NCI-H524 (cell line): ENCODE measurements around the gene NOLC1.
"Not testable (repeated sequence)": the region's sequence is repeated elsewhere in the genome, so short reads cannot be mapped to it uniquely, and the experiment has no call there.

Source experiments
- DNase-seq, 2 experiments: peaks; one replicate each; lab custom pipeline; 2025; lab: John Stamatoyannopoulos, UW

NOLC1 gene

GRCh38 chr10:102153093-102153620, 968 bp downstream of the NOLC1 start:
- no peak for DNase-seq

- no peak for DNase-seq
Observed at GRCh38 chr10:102154466-102155116, 2.4 kb downstream of the NOLC1 start.

- no peak for DNase-seq
Observed at GRCh38 chr10:102157224-102157623, 5.0 kb downstream of the NOLC1 start.

- DNase-seq, result no peak
Observed at GRCh38 chr10:102159051-102159597, 6.9 kb downstream of the NOLC1 start.

GRCh38 chr10:102159831-102160230, 7.6 kb downstream of the NOLC1 start:
- DNase-seq, result no peak

- no peak for DNase-seq
Observed at GRCh38 chr10:102163342-102163989, 11.3 kb downstream of the NOLC1 start.

GRCh38 chr10:102167861-102168260, 15.7 kb downstream of the NOLC1 start:
- DNase-seq, result no peak

- DNase-seq, result no peak
Observed at GRCh38 chr10:102170602-102171001, 18.4 kb downstream of the NOLC1 start.

- DNase-seq, result no peak
Observed at GRCh38 chr10:102172288-102172687, 20.1 kb downstream of the NOLC1 start.

GRCh38 chr10:102175415-102175814, 23.2 kb downstream of the NOLC1 start:
- DNase-seq, result no peak

- DNase-seq, result no peak
Observed at GRCh38 chr10:102184606-102185005, 32.4 kb downstream of the NOLC1 start.

GRCh38 chr10:102185272-102185671, 33.1 kb downstream of the NOLC1 start:
- DNase-seq, result no peak

GRCh38 chr10:102185811-102186527, 33.8 kb downstream of the NOLC1 start:
- DNase-seq, result peak; percentile 11 to 60

- no peak for DNase-seq
Observed at GRCh38 chr10:102188298-102188940, 36.2 kb downstream of the NOLC1 start.

- not testable (repeated sequence) for DNase-seq
Observed at GRCh38 chr10:102188941-102189898, 37.0 kb downstream of the NOLC1 start.

- DNase-seq, result no peak
Observed at GRCh38 chr10:102191956-102192355, 39.8 kb downstream of the NOLC1 start.

GRCh38 chr10:102195296-102195870, 43.2 kb downstream of the NOLC1 start:
- no peak for DNase-seq

- no peak for DNase-seq
Observed at GRCh38 chr10:102196893-102197292, 44.7 kb downstream of the NOLC1 start.

- no peak for DNase-seq
Observed at GRCh38 chr10:102198027-102198426, 45.8 kb downstream of the NOLC1 start.
